DMS79 treated with DMSO at 0.1 percent for 48 hours (cell line): ENCODE results near the gene KRTAP5-6.
"Not testable (repeated sequence)": the region's sequence is repeated elsewhere in the genome, so short reads cannot be mapped to it uniquely, and the experiment has no call there.

ENCODE experiments used
- DNase-seq: peaks from one replicate; lab custom pipeline; 2025; lab: John Stamatoyannopoulos, UW

KRTAP5-6 gene

DNA sequence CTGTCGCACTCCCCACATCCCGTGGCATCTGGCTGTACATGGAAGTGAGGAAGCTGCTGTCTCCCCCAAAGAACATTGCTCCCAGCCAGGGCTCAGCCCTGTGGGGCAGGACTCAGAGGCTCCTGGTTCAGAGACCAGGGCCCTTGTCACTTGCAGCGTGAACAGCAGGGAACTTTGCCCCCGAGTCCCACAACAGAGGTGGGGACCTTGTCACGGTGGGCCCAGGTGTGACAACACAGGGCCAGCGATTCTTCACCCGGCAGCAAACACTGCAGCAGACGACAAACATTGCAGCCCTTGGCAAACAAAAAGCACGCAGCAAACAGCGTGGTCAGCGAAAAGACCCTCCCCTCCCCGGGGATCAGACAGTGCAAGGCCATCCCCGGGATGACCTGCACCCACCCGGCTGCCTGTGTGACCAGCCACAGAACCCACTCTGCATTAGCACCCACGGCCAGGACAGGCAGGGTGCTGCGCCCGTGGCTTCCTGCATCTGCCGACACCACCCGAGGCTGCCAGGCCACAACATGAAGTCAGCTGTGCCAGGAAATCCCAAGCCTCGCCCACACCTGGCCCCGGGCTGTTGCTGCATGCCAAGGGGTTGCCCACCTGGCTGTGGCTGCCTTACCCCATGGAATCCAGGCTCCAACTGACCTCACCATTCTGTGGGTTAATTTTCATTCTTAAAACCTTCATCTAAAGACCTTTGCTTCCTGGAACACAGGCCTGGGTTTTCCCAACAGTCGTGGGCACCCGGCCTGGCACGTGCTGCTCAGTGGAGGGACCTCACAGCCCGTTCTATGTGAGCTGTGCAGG lies 35.3 kb upstream of the KRTAP5-6 start:
- DNase-seq = not testable (repeated sequence)

DNA sequence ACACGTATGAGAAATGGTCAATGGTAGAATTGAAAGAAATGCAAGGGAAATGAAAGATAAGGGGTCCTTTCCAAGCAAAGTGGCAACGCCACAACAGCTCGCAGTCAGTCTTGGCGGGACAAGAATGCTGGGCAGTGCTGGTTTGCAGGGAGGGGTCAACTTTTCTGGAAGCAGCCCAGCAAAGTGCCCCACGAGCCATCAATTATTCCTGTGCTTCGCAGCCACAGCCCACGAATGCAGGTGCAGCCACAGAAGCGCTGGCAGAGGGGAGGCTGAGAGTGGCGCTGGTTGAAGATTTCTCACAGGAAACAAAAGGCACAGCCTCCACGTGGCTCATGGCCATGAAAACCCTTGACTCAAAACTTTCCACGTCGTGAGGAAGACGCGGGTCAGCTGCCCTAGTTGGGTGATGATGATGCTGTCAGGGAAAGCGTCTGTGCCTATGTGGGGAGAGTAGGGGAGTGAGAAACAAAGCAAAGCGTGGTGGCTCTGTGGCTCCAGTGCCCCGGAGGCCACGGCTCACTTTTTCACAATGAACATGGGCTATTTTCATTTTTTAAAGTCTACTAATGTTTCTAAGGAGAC lies 34.2 kb upstream of the KRTAP5-6 start:
- not testable (repeated sequence) for DNase-seq

- no peak for DNase-seq
Observed at GRCh38 chr11:1665313-1665712, 31.7 kb upstream of the KRTAP5-6 start.

- no peak for DNase-seq
Observed at GRCh38 chr11:1667121-1667850, 29.7 kb upstream of the KRTAP5-6 start.

GRCh38 chr11:1667906-1668305 lies 29.1 kb upstream of the KRTAP5-6 start:
- no peak for DNase-seq

DNA sequence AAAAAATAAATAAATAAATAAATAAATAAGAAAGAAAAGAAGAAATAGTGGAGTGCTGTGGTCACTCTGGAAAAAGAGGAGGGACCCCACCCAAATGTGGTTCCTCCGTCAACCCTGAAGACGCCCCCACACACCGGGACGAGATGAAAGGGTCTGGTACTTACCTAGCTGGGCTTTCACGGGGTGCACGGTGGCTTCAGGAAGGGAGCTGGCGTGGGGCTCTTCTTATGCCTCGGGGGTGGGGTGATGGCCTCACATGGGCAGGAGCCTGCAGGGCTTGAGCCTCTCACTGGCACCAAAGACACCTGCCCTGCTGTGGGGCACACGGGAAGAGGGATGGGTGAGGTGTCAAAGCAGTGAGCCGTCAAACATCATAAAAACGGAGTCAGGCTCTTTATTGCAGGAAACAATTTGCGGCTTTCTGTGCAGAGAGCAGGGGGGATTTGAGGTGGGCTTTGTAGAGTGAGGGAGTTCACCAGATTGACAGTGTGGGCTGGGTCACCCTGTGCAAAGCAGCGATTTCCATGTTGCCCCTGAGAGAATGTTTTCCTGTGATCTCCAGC lies 28.0 kb upstream of the KRTAP5-6 start:
- no peak for DNase-seq

DNA sequence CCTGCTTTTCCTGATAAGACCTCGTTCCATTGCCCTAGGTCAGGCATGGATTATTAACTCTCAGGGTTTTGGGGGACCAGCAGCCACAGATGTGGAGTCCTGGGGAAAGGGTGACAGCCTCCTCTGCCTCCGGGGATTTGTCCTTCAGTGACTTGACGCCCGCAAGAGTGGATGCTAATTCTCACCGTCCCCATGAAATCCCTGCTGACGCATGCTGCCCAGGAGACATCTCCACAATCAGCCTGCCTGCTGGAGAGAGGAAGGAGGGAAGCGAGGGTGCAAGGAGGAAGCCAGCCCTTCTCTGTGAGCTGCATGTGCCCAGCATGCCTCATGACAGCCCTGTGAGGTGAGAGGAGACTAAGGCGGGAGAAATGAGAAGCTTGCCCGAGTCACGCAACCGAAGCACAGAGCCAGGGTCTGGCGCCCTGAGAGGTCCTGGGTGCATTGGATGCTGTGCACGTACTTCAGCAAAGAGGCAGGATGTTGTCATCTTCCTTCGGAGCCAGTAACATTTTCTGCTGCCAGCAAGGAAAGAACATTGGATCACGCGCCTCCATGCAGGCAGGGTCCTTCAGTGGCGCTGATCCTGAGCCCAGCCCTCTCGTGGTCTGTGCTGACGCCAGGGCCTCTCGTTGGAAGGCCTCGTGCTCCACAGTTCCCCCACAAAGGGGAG lies 27.3 kb upstream of the KRTAP5-6 start:
- DNase-seq = peak; percentile 3

- DNase-seq = not testable (repeated sequence)
Observed at GRCh38 chr11:1670457-1670856, 26.5 kb upstream of the KRTAP5-6 start.

DNA sequence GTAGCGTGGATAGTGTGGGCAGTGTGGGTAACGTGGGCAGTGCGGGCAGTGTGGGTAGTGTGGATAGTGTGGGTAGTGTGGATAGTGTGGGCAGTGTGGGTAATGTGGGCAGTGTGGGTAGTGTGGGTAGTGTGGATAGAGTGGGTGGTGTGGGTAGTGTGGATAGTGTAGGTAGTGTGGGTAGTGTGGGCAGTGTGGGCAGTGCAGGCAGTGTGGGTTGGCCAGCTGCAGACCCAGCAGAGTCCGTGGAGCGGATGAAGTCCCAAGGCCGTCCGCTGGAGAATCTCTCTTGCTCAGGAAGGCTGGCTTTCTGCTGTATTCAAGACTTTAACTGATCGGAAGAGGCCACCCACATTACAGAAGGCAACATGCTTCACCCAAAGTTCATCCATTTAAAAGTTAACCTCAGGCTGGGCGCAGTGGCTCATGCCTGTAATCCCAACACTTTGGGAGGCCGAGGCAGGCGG lies 26.1 kb upstream of the KRTAP5-6 start:
- no peak for DNase-seq

- DNase-seq = no peak
Observed at GRCh38 chr11:1671658-1672057, 25.3 kb upstream of the KRTAP5-6 start.

GRCh38 chr11:1672613-1673350 lies 24.2 kb upstream of the KRTAP5-6 start:
- no peak for DNase-seq

- no peak for DNase-seq
Observed at GRCh38 chr11:1673446-1674172, 23.4 kb upstream of the KRTAP5-6 start.

GRCh38 chr11:1674173-1675131 lies 22.5 kb upstream of the KRTAP5-6 start:
- no peak for DNase-seq

DNA sequence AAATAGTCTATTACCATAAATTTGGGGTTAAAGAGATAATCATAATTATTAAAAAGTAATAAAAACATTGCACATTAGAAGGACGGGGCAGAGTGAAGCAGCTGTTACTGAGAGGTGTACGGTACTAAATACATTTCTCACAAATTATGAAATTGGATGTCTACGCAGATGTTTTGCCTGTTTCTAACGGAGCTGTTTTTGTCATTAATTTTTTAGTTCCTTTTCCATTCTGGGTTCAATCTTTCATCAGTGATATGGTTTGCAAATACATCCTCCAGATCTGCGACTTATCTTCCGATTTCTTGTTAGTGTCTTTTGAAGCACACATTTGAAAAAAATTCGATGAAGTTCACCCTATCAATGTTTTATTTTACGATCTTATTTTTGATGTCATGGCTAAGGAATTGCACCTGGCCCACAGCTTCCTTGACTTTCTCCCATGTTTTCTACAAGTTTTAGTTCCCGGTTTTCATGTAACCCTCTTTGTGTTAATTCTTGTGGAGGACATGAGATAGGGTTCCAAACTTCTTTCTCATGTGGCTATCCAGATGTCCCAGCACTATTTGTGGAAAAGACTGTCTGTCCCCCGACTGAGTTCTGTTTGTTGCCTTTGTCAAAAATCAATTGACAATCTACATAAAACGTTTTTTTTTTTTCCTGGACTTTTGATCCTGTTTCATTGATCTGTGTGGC lies 21.3 kb upstream of the KRTAP5-6 start:
- DNase-seq = no peak

DNA sequence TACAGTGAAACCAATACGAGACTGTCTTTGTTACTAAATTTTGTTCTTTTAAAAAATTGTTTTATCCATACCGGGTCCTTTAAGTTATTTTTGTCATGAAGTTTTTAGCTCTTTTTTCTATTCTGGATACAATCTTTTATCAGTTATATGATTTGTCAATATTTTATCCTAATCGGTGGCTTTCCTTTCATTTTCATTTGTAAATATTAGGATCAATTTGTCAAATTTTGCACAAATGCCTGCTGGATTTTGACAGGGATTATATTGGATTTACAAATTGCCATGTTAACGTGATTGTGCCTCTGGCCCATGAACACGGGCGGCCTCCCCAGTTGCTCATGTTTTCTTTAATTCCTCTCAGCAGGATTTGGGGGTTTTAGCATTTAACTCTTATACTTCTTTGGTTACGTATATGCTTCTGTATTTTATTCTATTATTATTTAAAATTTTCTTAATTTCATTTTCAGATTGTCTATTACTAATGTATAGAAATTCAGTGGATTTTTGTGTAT lies 20.7 kb upstream of the KRTAP5-6 start:
- DNase-seq = no peak

DNA sequence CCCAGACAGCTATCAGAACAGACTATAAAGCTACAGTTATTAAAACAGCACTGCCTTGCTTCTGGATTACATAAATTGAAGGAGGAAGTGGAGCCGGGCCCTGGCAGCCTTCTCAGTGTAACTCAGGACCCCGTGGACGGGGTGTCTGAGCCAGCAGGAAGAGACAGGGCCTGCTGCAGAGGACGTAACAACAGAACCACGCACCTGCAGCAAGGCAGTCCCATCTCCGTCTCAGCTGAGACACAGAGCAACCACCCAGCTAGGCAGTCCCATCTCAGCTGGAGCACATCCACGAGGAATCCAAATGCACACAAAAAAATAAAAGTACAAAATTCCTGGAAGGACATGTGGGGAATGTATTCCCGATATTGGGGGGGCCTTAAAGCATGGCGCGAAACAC lies 17.1 kb upstream of the KRTAP5-6 start:
- no peak for DNase-seq

GRCh38 chr11:1682225-1682905 lies 14.6 kb upstream of the KRTAP5-6 start:
- no peak for DNase-seq

GRCh38 chr11:1683216-1683615 lies 13.8 kb upstream of the KRTAP5-6 start:
- not testable (repeated sequence) for DNase-seq
